Neural cell (in vitro differentiated cells): ENCODE measurements around the gene ENG. TPM values are rescaled to one million over a fixed set of nuclear protein-coding genes. Genes with fewer than 3 reads are reported as not detected.
"Not testable (repeated sequence)": the region's sequence is repeated elsewhere in the genome, so short reads cannot be mapped to it uniquely, and the experiment has no call there.

Source experiments
- H2AFZ ChIP-seq: fragments of 200-600, 300-800 bp; sonication (generic), shearing (Covaris generic); 2 replicates; pipeline ENCODE4 v1.6.0; 2014; ENCODE audit warnings: low read depth, mild to moderate bottlenecking, antibody characterized with exemption, low read length, moderate library complexity
- H3F3A ChIP-seq: fragments of 200-600 bp; shearing (Covaris generic); 2 replicates; pipeline ENCODE4 v1.6.1; 2016; ENCODE audit warnings: mild to moderate bottlenecking, moderate library complexity, mixed read lengths, antibody characterized with exemption, low read length; ENCODE audit not compliant: insufficient read depth, poor library complexity, severe bottlenecking
- H3K27ac ChIP-seq: fragments of 200-600, 300-800 bp; sonication (generic), shearing (Covaris generic); 2 replicates; pipeline ENCODE4 v1.5.1; 2014; ENCODE audit warnings: mild to moderate bottlenecking, low read length, moderate library complexity
- H3K27me3 ChIP-seq: fragments of 300-800, 200-600 bp; sonication (generic), shearing (Covaris generic); 2 replicates; pipeline ENCODE4 v1.6.0; 2014; ENCODE audit warnings: mild to moderate bottlenecking, low read depth, low read length, moderate library complexity; ENCODE audit not compliant: insufficient read depth
- H3K36me3 ChIP-seq: fragments of 300-800, 200-600 bp; sonication (generic), shearing (Covaris generic); 2 replicates; pipeline ENCODE4 v1.5.1; 2014; ENCODE audit warnings: mild to moderate bottlenecking, antibody characterized with exemption, low read length, moderate library complexity; ENCODE audit not compliant: insufficient read depth
- H3K4me2 ChIP-seq: fragments of 300-800, 200-600 bp; sonication (generic), shearing (Covaris generic); 2 replicates; pipeline ENCODE4 v1.6.0; 2014; ENCODE audit warnings: mild to moderate bottlenecking, low read length
- H3K4me3 ChIP-seq: fragments of 300-800, 200-600 bp; sonication (generic), shearing (Covaris generic); 2 replicates; pipeline ENCODE4 v1.5.1; 2014; ENCODE audit warnings: mild to moderate bottlenecking, low read length, moderate library complexity
- H3K79me2 ChIP-seq: fragments of 200-600 bp; shearing (Covaris generic); replicated peaks from 2 replicates; pipeline ENCODE4 v1.6.0; 2014; ENCODE audit warnings: mild to moderate bottlenecking, low read length, moderate library complexity; ENCODE audit not compliant: insufficient read depth
- H3K9ac ChIP-seq: fragments of 300-800, 200-600 bp; sonication (generic), shearing (Covaris generic); 2 replicates; pipeline ENCODE4 v1.6.1; 2016; ENCODE audit warnings: mild to moderate bottlenecking, low read length, mixed read lengths
- H3K9me2 ChIP-seq: fragments of 200-600 bp; shearing (Covaris generic); 2 replicates; pipeline ENCODE4 v1.6.1; 2016; ENCODE audit warnings: mild to moderate bottlenecking, low read length, mixed read lengths; ENCODE audit not compliant: insufficient read depth
- H3K9me3 ChIP-seq: fragments of 200-600, 300-800 bp; sonication (generic), shearing (Covaris generic); 2 replicates; pipeline ENCODE4 v1.6.1; 2016; ENCODE audit warnings: mild to moderate bottlenecking, mixed run types, low read length, moderate library complexity, mixed read lengths
- H4K20me1 ChIP-seq: fragments of 200-600 bp; shearing (Covaris generic); 2 replicates; pipeline ENCODE4 v1.6.1; 2016; ENCODE audit warnings: mild to moderate bottlenecking, mixed run types; ENCODE audit not compliant: insufficient read depth
- EP300 ChIP-seq: fragments of 450-650 bp; conservative IDR thresholded peaks from 2 replicates; pipeline ENCODE4 v1.6.1; 2014; ENCODE audit warnings: antibody characterized with exemption, mild to moderate bottlenecking, moderate library complexity; ENCODE audit not compliant: poor library complexity, severe bottlenecking
- EZH2 ChIP-seq: fragments of 200-600, 300-800 bp; shearing (Covaris generic), sonication (generic); IDR thresholded peaks from 2 replicates; pipeline ENCODE4 v1.6.1; 2014; ENCODE audit warnings: antibody characterized with exemption, low read length, borderline replicate concordance, mild to moderate bottlenecking; ENCODE audit not compliant: insufficient read depth, poor library complexity, severe bottlenecking
- MXI1 ChIP-seq: fragments of 450-650 bp; conservative IDR thresholded peaks from 2 replicates; pipeline ENCODE4 v1.6.1; 2014; ENCODE audit warnings: antibody characterized with exemption, mild to moderate bottlenecking; ENCODE audit not compliant: poor library complexity, severe bottlenecking
- POLR2AphosphoS5 ChIP-seq: IDR thresholded peaks from 2 replicates; pipeline ENCODE4 v1.6.1; 2012
- RAD21 ChIP-seq: fragments of 450-650 bp; conservative IDR thresholded peaks from 2 replicates; pipeline ENCODE4 v1.6.1; 2014; ENCODE audit warnings: antibody characterized with exemption, mild to moderate bottlenecking, moderate library complexity
- SMC3 ChIP-seq: fragments of 450-650 bp; conservative IDR thresholded peaks from 2 replicates; pipeline ENCODE4 v1.6.1; 2014; ENCODE audit warnings: antibody characterized with exemption, mild to moderate bottlenecking, moderate library complexity; ENCODE audit not compliant: poor library complexity
- TAF1 ChIP-seq: IDR thresholded peaks from 2 replicates; pipeline ENCODE4 v1.6.1; 2012; ENCODE audit warnings: low read depth
- polyA plus RNA-seq: library from polyadenylated mRNA; depleted of rRNA; stranded (reverse); fragments of >200 nt; gene quantifications from 2 replicates; pipeline ENCODE4 v1.2.3, GENCODE V29; 2014
- TF ChIP-seq, protein P1 (sequence below): fragments of 450-650 bp; IDR thresholded peaks from 2 replicates; pipeline ENCODE4 v1.5.1; 2014; ENCODE audit warnings: antibody characterized with exemption, mild to moderate bottlenecking, moderate library complexity; ENCODE audit not compliant: poor library complexity, severe bottlenecking
- TF ChIP-seq, protein P2 (sequence below): IDR thresholded peaks from 2 replicates; pipeline ENCODE4 v1.6.1; 2012; ENCODE audit warnings: borderline replicate concordance

ENG gene
- polyA plus RNA-seq, 1 donor from 2014 or later: not detected

DNA sequence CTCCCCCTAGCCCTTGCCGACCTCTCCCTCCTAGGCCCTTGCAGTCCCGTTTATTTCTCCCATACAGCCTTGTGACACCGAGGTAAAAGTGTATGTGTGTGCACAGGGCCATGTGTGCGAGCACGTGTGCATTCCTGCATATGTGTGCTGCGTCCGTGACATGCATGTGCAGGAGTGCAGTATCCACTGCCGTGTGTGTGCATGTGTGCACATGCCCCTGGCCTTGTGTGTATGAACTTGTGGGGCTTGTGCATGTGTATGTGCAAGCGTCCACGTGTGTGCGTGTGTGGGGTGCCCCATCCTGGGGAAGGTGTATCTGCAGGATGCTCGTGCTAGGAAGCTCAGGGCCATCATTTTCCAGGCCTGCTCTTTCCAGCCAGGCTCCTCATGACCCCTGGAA, 16.4 kb upstream of the ENG start:
- Histone ChIP-seq H2AFZ (no peak overlapping the region), H3K4me2 (no peak overlapping the region), H3K27ac (no peak overlapping the region), H3K4me3 (no peak overlapping the region), H3K9me3 (no peaks in the 10 kb centered on the region), H3K36me3 (no peaks in the 10 kb centered on the region), H4K20me1 (no peaks in the 10 kb centered on the region), H3K9me2 (no peaks in the 10 kb centered on the region), H3F3A (no peaks in the 10 kb centered on the region), H3K27me3 (no peaks in the 10 kb centered on the region), H3K9ac (no peak overlapping the region), H3K79me2 (no peaks in the 10 kb centered on the region)
- TF ChIP-seq EP300 (no peak), MXI1 (no peak), TAF1 (no peak), POLR2AphosphoS5 (no peak), RAD21 (no peak), SMC3 (no peak), EZH2 (no peak)
- TF ChIP-seq, protein P1, sequence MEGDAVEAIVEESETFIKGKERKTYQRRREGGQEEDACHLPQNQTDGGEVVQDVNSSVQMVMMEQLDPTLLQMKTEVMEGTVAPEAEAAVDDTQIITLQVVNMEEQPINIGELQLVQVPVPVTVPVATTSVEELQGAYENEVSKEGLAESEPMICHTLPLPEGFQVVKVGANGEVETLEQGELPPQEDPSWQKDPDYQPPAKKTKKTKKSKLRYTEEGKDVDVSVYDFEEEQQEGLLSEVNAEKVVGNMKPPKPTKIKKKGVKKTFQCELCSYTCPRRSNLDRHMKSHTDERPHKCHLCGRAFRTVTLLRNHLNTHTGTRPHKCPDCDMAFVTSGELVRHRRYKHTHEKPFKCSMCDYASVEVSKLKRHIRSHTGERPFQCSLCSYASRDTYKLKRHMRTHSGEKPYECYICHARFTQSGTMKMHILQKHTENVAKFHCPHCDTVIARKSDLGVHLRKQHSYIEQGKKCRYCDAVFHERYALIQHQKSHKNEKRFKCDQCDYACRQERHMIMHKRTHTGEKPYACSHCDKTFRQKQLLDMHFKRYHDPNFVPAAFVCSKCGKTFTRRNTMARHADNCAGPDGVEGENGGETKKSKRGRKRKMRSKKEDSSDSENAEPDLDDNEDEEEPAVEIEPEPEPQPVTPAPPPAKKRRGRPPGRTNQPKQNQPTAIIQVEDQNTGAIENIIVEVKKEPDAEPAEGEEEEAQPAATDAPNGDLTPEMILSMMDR: no peak
- TF ChIP-seq, protein P2, sequence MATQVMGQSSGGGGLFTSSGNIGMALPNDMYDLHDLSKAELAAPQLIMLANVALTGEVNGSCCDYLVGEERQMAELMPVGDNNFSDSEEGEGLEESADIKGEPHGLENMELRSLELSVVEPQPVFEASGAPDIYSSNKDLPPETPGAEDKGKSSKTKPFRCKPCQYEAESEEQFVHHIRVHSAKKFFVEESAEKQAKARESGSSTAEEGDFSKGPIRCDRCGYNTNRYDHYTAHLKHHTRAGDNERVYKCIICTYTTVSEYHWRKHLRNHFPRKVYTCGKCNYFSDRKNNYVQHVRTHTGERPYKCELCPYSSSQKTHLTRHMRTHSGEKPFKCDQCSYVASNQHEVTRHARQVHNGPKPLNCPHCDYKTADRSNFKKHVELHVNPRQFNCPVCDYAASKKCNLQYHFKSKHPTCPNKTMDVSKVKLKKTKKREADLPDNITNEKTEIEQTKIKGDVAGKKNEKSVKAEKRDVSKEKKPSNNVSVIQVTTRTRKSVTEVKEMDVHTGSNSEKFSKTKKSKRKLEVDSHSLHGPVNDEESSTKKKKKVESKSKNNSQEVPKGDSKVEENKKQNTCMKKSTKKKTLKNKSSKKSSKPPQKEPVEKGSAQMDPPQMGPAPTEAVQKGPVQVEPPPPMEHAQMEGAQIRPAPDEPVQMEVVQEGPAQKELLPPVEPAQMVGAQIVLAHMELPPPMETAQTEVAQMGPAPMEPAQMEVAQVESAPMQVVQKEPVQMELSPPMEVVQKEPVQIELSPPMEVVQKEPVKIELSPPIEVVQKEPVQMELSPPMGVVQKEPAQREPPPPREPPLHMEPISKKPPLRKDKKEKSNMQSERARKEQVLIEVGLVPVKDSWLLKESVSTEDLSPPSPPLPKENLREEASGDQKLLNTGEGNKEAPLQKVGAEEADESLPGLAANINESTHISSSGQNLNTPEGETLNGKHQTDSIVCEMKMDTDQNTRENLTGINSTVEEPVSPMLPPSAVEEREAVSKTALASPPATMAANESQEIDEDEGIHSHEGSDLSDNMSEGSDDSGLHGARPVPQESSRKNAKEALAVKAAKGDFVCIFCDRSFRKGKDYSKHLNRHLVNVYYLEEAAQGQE: no peak

DNA sequence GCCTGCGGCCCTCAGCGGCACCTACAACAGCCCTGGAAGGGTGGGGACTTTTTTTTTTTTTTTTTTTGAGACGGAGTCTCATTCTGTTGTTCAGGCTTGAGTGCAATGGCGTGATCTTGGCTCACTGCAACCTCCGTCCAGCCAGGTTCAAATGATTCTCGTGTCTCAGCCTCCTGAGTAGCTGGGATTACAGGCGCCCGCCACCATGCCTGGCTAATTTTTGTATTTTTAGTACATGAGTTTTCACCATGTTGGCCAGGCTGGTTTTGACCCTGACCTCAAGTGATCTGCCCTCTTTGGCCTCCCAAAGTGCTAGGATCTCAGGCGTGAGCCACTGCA, 15.7 kb upstream of the ENG start:
- not testable (repeated sequence) for H3K36me3 ChIP-seq, H3K9me3 ChIP-seq, H3K4me3 ChIP-seq, H4K20me1 ChIP-seq, H3K9ac ChIP-seq, H3K9me2 ChIP-seq, H2AFZ ChIP-seq, H3K27me3 ChIP-seq, H3K79me2 ChIP-seq, H3F3A ChIP-seq, H3K4me2 ChIP-seq, H3K27ac ChIP-seq
- peak; percentile 1 for TF ChIP-seq SMC3
